ENCODE measurements around the gene NDUFS4.

GRCh38 chr5:53726121-53726520 is 165.7 kb downstream of the NDUFS4 start:
- TF ChIP-seq CTCF (IDR thresholded peaks at IDR 0.05) (no peak), POLR2A (IDR thresholded peaks at IDR 0.05) (no peak)

Data from testis (tissue), 2 donors.